Stimulated activated CD8-positive, alpha-beta memory T cell treated with anti-CD3 and anti-CD28 coated beads, Interleukin-4, amount 100 ng/mL, for 24 hours (primary cell): ENCODE results near the gene MCCC2.
"Not testable (repeated sequence)": the region's sequence is repeated elsewhere in the genome, so short reads cannot be mapped to it uniquely, and the experiment has no call there.

ENCODE experiments used
- DNase-seq: peaks from one replicate; pipeline ENCODE4 v3.0.0-alpha.2; 2020; ENCODE audit warnings: low read depth

The MCCC2 gene

DNA sequence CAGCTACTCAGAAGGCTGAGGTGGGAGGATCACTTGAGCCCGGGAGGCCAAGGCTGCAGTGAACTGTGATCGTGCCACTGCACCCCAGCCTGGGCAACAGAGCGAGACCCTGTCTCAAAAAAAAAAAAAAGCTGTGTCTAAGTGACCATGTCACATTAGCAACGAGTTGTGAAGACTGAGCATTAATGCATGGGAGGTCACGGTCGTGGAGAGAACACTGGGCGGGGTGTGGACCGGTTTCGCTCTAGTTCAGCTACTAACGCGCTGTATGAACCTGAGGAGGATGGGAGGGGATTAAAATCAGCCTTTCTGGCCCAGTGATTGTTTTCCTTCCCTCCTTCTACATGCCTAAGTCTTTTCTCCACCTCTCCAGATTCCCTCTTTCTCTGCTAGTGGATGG, 75.2 kb downstream of the MCCC2 start:
- DNase-seq, result no peak

DNA sequence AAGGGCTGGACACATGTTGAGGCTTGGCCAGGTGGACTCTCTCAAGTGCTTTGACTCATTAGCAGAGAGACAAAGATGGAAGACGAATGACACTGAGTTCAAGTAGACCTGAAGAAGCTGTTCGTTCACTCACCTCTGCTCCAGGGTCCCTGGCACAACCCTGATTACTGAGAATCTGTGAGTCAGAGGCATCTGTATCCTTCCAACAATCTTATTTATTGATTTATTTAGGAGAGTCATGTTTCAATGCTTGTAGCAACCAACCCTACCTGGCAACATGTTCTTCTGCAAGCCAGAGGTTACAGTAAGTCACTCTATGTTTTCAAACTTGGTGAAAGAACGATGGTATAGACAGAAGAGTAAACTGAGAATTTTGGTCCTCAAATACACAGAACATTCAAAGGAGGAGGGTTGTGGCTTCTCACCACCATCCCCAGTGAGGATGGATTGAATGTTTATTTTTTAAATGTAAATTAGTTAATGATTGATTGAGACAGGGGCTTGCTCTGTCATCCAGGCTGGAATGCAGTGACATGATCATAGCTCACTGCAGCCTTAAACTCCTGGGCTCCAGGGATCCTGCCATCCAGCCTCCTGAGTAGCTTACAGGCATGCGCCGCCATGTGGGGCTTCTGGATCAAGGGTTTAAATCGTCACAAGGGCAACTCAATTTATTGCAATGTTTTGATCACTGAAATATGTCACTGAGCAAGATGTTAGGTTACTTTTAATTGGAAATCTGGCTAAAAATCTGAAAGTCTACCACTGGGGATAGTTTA, 76.2 kb downstream of the MCCC2 start:
- no peak for DNase-seq

DNA sequence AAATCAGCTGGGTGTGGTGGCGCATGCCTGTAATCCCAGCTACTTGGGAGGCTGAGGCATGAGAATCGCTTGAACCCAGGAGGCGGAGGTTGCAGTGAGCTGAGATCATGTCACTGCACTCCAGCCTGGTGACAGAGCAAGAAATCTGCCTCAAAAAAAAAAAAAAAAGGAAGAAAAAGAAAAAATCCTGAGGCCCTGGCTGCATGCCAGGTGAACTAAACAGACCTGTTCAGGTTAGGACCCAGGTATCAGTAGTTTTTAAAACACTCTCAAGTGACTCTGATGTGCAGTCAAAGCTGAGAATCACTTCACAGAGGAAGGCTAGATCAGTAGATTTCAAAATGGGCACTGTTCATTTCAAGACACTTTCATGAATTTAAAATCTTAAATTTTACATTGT, 77.5 kb downstream of the MCCC2 start:
- not testable (repeated sequence) for DNase-seq

DNA sequence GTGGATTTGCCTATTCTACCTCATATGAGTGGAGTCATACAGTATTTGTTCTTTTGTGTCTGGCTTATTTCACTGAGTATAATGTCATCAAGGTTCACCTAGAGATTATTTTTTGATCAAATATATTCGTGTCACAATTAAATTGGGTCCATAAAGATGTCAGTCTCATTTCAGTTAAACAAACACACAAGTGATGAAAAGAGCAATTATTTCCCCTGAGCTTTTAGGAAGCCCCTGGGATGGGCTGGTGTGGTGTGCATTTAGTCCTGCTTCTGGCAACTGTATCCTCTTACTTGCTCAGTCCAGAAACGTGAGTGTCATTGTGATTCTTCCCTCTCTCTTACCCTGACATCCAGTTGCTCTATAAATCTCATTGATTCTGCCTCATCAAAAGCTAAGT, 79.2 kb downstream of the MCCC2 start:
- no peak for DNase-seq

DNA sequence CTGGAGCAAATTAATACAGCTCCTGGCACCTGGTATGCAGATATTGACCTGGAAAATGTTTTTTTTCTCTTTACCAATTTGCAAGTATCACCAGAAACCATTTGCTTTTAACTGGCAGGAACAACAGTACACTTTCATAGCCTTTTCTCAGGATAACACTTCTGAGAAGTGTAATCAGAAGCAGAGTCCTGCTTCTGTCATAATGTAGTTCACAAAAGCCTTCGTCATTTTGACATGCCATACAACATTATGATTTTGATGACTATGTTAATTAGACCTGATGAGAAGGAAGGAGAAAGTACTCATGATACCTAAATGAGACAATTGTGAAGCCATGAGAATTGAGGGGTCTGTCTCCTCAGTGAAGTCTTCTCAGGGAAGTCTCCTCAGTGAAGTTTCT, 90.8 kb downstream of the MCCC2 start:
- DNase-seq, result no peak

DNA sequence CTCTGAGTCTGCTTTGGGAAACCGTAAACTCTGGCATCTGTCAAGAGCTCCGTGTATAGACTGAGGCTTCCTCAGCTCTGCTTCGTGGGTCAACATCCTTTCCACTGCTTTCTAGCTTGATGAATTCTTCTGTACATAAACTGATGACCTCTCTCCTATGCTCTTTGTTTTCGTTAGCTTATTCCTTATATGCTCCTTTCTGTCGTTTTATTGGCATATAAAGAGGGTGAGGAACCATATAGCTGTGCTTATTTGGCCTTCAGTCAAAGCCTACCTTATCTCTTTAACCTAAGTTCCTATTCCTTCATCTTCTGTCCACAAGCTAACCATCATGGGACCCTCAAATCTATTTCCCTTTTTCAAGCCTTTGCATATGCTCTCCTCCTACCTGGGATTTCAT, 92.6 kb downstream of the MCCC2 start:
- DNase-seq, result no peak

DNA sequence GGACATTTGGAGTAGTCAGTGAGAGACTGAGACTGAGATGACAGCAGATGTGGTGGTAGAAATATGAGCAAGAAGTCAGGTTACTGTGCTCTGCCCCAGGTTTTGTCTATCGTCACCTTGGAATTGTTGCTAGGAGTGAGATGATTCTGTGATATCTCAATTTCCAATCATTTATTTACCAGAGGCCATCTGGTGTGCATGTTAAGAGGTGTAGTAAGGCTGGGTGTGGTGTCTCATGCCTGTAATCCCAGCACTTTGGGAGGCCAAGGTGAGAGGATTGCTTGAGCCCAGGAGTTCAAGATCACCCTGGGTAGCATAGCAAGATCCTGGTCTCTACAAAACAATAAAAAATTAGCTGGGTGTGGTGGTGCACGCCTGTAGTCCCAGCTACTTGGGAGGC, 93.4 kb downstream of the MCCC2 start:
- DNase-seq, result no peak

DNA sequence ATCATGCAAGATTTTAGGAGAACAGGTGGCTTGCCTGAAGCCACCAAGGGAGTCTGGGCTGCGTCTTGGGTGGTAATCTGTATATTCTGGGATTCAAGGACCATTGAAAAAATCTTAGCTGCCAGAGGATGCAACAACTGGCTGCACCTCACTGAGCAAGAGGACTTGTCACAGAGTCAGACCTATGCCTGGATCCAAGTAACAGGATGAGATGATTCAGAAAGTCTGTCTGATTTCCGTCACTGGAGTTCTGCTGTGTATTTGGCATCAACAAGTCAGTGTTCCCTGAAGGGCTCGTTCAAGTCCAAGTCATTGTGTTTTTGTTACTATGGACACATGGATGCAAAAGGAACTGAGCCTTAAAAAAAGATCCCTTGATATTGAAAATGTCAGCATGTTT, 94.2 kb downstream of the MCCC2 start:
- no peak for DNase-seq

DNA sequence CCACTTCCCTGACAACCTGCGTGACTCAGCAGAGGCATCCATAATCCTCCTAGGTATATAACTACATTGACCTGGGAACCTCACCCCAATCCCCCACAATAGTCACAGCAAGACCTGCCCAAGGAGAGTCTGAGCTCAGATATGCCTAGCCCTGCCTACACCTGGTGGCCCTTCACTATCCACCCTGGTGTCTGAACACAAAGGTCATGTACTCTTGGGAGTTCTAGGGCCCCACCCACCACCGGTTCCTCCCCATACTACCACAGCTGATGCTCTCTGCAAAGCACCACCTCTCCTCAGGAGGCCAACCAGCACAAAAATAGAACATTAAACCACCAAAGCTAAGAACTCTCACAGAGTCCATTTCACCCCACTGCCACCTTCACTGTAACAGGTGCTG, 97.2 kb downstream of the MCCC2 start:
- no peak for DNase-seq

DNA sequence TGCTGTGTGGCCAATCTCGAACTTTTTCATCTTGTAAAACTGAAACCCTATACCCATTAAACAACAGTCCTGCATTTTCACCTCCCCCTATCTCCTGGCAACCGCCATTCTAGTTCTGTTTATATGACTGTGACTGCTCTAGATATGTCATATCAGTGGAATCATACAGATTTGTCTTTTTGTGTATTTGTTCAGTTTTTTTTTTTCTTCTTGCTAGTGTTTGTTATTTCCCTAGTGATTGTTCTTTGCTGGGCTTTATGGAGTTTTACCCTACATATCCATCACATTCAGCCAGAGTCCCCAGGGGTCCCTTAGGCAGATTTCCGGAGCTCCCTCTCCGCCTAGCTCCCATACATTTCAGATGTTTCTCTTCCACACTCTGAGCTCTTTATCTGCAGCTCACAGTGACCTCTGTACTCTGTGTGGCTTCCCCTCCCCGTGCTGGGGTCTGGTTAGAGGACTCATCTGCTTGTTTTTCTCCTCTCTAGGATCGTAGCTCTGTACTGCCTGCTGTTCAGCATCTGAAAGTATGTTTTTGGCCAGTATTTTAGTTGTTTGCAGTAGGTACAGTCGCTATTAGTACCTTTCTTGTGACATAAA, 106.8 kb downstream of the MCCC2 start:
- no peak for DNase-seq

DNA sequence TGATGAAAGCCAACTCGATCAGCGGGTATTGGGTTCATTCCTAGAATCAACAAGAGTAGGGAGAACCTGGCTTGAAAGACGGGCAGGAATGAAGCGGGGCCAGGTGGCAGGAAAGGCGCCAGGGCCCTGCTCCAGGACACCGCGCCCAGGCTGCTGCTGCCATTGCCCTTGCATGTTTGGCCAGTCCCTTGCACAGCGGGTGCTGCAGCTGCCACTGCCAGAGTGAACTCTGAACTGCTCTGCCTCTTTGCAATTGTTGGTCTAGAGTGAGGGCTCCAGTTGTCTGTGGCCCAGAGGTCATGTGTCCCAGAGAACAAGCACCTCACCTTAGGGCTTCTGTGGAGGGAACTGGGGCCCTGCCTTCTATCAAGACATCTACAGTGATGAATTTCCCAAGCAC, 107.9 kb downstream of the MCCC2 start:
- no peak for DNase-seq

DNA sequence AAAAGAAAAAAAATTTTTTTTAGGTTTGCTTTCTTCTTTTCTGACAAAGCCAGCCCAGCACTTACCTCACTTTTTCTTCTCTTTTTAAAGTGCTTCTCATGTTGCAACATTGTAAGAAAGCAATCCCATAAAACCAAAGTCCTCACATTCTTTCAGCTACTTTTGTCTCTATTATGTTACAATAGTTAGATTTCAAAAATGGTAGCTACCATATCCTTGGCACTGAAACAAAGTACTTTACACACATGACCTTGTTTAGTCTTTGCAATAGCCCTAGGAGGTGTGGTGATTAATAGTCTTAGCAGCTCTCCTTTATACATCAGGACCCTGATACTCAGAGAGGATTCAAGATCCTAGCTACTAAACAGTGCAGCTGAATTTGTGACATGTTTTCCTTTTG, 108.5 kb downstream of the MCCC2 start:
- no peak for DNase-seq

DNA sequence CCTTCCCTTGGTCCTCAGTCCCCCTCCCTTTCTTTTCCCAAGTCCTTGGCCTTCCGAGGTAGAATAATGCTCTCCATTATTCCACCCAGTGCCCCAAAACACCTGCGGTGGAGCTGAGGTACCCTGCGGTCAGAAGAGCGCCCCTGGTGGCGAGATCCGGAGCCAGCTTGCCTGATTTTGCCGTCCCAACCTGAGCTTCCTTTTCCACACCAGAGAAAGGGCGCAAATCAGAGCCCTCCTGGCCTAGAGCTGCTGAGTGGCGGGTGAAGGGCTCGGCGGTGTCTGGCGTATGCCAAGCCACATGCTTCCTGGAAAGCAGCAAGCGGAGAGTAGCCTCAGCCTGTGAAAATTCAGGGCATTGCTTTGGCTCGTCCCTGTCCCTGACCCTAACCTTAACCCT, 110.8 kb downstream of the MCCC2 start:
- DNase-seq, result no peak

DNA sequence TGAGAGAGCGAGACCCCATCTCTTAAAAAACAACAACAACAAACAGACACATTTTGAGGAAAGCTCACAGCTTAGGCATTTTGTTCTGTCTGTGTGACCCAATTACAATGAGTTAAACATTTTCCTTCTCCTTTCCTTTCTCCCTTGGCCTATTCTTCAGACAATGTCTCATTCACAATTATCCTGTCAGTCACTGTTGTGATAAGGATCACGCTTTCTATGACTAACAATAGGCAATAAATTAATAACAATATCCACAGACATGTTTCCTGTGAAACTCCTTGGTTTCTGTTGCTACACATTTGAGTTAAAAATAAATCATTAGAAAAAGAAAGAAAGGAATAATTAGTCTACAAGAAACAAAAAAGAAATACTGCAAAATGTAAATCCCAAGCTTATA, 112.1 kb downstream of the MCCC2 start:
- DNase-seq, result no peak

DNA sequence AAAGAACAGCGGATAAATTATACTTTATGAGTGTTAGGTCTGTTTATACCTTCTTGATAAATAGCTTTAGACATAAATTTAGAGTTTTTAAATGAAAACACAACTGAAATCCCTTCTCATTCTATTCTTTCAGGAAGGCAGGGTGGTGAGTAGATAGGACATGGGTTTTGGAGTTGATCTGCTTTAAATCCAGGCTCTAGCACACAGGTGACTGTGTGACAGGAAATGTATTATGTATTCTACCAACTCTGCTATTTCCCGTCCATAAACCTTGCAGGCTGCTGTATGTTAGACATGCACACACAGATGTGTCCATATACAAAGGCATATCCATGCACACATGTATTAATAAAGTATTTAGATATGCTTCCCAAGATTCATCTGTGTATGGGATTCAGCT, 112.6 kb downstream of the MCCC2 start:
- DNase-seq, result no peak

DNA sequence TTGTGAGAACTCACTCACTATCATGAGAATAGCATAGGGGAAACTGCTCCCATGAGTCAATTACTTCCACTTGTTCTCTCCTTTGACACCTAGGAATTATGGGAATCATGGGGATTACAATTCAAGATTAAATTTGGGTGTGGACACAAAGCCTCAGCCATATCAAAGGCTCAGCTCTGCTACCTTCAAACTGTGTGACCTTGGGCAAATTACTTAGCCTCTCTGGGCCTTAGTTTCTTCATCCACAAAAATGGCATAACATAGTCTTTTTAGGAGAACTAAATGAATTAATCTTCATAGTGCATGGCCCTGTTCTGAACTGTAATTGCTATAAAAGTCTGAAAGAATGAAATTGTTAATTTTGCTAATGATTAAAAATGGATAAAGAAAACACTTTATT, 113.7 kb downstream of the MCCC2 start:
- DNase-seq, result no peak

DNA sequence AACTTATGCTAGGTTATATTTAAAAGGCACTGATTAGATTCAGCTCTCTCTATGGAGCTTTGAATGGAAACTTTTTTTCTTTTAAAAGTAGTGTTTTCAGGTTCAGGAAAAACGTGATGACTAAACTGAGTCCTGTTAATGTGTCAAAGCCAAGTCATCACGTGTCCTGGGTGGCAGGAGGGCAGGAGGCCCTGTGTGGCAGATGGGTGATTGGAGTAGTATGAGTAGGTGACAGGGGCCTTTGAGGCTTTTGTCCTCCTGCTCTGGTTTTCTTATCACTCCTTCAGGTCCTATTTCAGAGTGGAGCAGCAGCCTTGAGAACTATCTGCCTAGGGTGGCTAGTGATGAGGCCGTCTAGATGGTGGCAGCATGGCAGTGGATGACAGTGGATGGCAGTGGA, 114.3 kb downstream of the MCCC2 start:
- DNase-seq, result no peak

DNA sequence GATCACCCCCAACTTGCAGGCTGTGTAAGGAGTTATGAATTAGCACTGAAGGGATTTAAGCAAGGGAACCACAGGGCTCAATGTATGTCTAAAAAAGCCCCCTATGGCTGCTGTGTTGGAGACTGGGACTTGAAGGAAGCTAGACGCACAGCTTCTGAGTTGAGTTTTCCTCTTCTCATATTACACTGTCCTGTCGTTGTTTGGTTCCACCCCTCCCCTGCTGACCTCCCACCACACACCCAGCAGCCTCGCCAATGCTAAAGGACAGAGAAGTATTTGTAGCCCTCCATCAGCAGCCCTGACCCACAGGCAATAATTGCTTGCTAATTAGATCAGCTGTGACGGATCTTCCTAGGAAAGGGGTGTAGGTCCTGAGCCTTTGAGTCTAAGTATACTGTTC, 116.8 kb downstream of the MCCC2 start:
- DNase-seq, result no peak

DNA sequence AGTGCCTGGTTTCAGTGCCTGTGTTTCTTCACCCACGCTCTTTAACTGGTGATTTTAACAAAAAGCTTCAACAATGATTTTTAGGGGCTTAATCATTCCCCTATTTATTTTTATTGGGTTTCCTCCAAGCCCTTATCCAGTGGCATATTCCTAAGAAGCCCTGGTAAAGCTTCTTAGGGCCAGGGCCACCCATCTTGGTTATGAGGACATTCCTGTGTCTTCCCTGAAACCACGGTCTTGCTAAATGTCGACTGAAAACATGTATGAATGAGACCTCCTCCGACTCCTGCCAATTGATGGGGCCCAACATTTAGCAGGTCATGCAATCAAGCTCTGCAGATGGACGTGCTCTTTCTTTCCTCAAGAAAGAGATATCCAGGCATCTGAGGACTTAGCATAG, 118.3 kb downstream of the MCCC2 start:
- no peak for DNase-seq

DNA sequence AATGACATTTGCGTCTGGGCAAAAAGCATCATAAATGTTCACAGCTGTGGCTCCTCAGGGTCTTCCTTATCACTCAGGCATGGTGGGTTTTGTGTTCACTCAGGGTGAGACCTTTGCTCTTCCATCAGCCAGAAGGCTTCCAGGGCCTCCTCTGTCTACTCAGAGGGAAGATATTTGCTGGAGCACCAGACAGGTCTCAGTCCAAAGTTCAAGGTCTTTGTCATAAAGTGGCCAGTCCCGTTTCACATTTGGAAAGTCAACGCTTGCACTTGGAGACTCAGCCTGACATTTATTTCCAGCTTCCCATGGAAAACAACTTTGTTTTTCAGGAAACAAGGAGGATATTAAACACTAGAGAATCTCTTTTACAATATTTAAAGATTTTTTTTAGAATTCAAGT, 119.8 kb downstream of the MCCC2 start:
- DNase-seq, result no peak
